HepG2 (cell line): Measurements from ENCODE around the gene TMEM59. TPM values are rescaled to one million over a fixed set of nuclear protein-coding genes. Genes with fewer than 3 reads are reported as not detected.

Source experiments
- CEBPZ ChIP-seq: IDR thresholded peaks from 2 replicates; pipeline ENCODE4 v1.6.1; 2012; ENCODE audit warnings: low read length, improper control_type of control experiment
- DZIP1 ChIP-seq: sonication (generic); formaldehyde crosslinking; IDR thresholded peaks from 2 replicates; pipeline ENCODE4 v1.5.0; 2020; ENCODE audit warnings: mild to moderate bottlenecking, missing genetic modification reagents
- IRF1 ChIP-seq: sonication (generic); formaldehyde crosslinking; IDR thresholded peaks from 2 replicates; pipeline ENCODE4 v1.4.0; 2020; ENCODE audit warnings: low read depth, mild to moderate bottlenecking, missing genetic modification reagents
- IRX3 ChIP-seq: sonication (generic); formaldehyde crosslinking; IDR thresholded peaks from 2 replicates; pipeline ENCODE4 v1.8.1; 2023; ENCODE audit warnings: mild to moderate bottlenecking, low read depth, missing genetic modification reagents, borderline replicate concordance
- MED1 ChIP-seq: sonication (generic); formaldehyde crosslinking; IDR thresholded peaks from 2 replicates; pipeline ENCODE4 v1.4.0; 2020; ENCODE audit warnings: missing genetic modification reagents
- PHF21A ChIP-seq: sonication (generic); formaldehyde crosslinking; IDR thresholded peaks from 2 replicates; pipeline ENCODE4 v1.5.0; 2020; ENCODE audit warnings: mild to moderate bottlenecking, missing genetic modification reagents
- SCMH1 ChIP-seq: sonication (generic); formaldehyde crosslinking; IDR thresholded peaks from 2 replicates; pipeline ENCODE4 v1.9.0; 2021; ENCODE audit warnings: missing genetic modification reagents, mild to moderate bottlenecking, borderline replicate concordance
- TOPORS ChIP-seq: sonication (generic); formaldehyde crosslinking; IDR thresholded peaks from 2 replicates; pipeline ENCODE4 v1.8.0; 2023; ENCODE audit warnings: mild to moderate bottlenecking, missing genetic modification reagents
- USF2 ChIP-seq, 2 experiments: sonication (generic) in 1 of 2; formaldehyde crosslinking in 1 of 2; IDR thresholded peaks; 2 replicates each; pipeline versions ENCODE4 v1.5.1 to v1.6.1; 2011 to 2020; ENCODE audit warnings: borderline replicate concordance in 1 of 2, low read depth in 1 of 2, low read length in 1 of 2, mild to moderate bottlenecking in 1 of 2, missing genetic modification reagents in 1 of 2, moderate library complexity in 1 of 2
- ZNF605 ChIP-seq: sonication (generic); formaldehyde crosslinking; IDR thresholded peaks from 2 replicates; pipeline ENCODE4 v1.8.0; 2022; ENCODE audit warnings: mild to moderate bottlenecking, missing genetic modification reagents
- ZNF770 ChIP-seq: sonication (generic); formaldehyde crosslinking; IDR thresholded peaks from 2 replicates; pipeline ENCODE4 v1.5.0; 2020; ENCODE audit warnings: mild to moderate bottlenecking, missing genetic modification reagents
- polyA plus RNA-seq, 8 experiments: library from polyadenylated mRNA; depleted of rRNA in 3 of 8; stranded (reverse) in 7 of 8; unstranded in 1 of 8; fragments of >200 nt; fragmentation: Illumina TruSeq in 4 of 8; extraction: Trizol in 4 of 8; gene quantifications; 2 replicates each; pipeline versions ENCODE4 v1.2.1 to v1.2.3, GENCODE V29; 2011 to 2016; ENCODE audit warnings: low read depth in 4 of 8, missing spikeins in 1 of 8, mixed read lengths in 1 of 8; ENCODE audit not compliant: insufficient read depth in 1 of 8
- total RNA-seq, 5 experiments: library from RNA; depleted of rRNA; stranded (reverse); fragments of >200 nt; fragmentation: Illumina TruSeq; extraction: Trizol; gene quantifications; 2 replicates each; pipeline ENCODE4 v1.2.3, GENCODE V29; 2016; ENCODE audit warnings: low read depth in 1 of 5

The TMEM59 gene
- total and polyA plus RNA-seq, 2 of the 13 experiments (the other 11 are each of a cell fraction or from before 2014, with no cell fraction given) = 147 to 363 TPM

- TF ChIP-seq IRX3 (CRISPR knock-in tag) (no peak), MED1 (CRISPR knock-in tag) (no peak; the same call in 1 of the 2 replicates), DZIP1 (peak; percentile 55; the same call in 1 of the 2 replicates), CEBPZ (no peak), PHF21A (no peak), IRF1 (CRISPR knock-in tag) (no peak), ZNF770 (CRISPR knock-in tag) (peak; percentile 11; the same call in 1 of the 2 replicates), USF2 (IDR thresholded peaks at IDR 0.05; ENCODE audit: low read depth, low read length) (no peak), USF2 (CRISPR knock-in tag; IDR thresholded peaks at IDR 0.05; ENCODE audit: borderline replicate concordance) (peak; percentile 67; the same call in 1 of the 2 replicates), TOPORS (CRISPR knock-in tag) (0 out of 2 replicates have a peak, but pooled peaks have one; percentile 8), ZNF605 (CRISPR knock-in tag) (peak; percentile 68; the same call in 1 of the 2 replicates), SCMH1 (CRISPR knock-in tag) (no peak)
Measured at GRCh38 chr1:54052934-54053744, at the start of gene TMEM59, which contains the start of gene TCEANC2 (continued).
